Hematopoietic multipotent progenitor cell treated with erythropoietin and hydrocortisone succinate and interleukin-3 and kit ligand, for 15 days (in vitro differentiated cells): ENCODE measurements around the gene TNS3.
"Not testable (repeated sequence)": the region's sequence is repeated elsewhere in the genome, so short reads cannot be mapped to it uniquely, and the experiment has no call there.

Experiments
- DNase-seq: peaks from one replicate; pipeline ENCODE4 v3.0.0-alpha.2; 2015; ENCODE audit warnings: low spot score

Gene TNS3

DNA sequence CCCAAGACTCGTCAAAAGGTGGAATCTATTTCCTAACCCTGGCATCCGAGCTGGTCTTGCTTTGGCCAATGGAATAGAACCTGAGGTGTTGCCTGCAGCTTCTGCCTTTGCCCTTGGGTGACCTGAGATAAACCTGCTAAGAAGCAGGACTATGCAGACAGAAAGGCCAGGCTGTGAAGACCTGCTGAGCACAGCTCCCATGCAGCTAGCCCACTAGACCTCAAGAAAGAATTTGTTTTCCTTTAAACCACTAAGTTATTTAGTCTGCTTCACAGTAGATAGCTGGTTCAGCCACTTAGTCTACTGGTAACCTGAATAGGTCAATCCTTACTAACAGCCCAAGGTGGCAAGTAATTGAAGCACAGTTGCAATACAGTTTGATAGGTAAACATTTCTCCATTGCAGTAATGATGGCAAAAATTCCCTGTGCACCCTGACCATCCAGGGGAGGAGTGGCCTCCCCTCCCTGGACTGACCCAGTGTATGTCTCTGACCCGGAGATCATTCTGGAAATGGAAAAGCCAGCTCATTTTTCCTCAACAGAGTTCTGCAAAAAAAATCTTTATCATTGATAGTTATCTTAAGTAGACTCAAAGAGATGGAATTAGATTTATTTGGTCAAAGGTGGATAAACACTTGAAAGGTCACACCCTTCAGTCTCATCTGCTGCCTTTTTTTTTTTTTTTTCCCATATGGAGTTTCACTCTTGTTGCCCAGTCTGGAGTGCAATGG, 20.0 kb downstream of the TNS3 start:
- DNase-seq: no peak

DNA sequence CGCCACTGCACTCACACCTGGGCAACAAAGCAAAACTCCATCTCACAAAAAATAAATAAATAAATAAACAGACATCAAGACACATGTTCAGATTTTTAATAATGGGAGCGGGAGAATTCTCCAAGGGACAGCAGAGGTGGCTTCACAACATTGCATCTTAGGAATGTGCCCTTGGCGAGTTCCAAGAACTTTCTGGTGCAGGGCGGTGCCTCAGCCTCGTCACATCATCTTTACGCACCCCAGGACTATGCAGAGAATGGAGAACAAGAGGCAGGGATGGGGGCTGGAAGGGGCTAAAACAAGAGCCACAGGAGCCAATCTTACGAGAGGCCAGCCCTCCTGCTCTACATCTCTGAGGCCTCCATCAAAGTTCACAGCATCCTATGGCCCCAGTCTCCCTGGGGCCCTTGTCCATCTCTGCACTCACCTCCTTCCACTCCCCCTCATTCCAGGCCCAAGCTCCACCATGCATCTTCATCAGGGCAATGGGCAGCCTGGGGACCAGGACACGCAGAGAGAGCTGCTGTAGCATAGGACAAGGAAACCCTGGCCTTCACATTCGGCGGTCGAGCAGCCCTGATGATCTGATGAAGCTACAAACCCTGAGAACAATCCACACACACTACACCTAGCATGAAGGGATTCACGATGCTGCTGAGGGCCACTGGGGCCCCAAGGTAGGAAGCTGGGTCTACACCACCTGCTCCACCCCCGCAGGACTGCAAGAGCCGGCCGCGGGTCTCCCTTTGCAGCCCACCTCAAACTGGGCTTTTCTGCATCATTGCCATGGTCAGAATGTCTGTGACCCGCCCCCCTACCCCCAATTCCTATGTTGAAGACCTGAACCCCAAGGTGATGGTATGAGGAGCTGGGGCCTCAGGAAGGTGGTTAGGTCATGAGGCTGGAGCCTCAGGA, 22.3 kb downstream of the TNS3 start:
- no peak for DNase-seq

DNA sequence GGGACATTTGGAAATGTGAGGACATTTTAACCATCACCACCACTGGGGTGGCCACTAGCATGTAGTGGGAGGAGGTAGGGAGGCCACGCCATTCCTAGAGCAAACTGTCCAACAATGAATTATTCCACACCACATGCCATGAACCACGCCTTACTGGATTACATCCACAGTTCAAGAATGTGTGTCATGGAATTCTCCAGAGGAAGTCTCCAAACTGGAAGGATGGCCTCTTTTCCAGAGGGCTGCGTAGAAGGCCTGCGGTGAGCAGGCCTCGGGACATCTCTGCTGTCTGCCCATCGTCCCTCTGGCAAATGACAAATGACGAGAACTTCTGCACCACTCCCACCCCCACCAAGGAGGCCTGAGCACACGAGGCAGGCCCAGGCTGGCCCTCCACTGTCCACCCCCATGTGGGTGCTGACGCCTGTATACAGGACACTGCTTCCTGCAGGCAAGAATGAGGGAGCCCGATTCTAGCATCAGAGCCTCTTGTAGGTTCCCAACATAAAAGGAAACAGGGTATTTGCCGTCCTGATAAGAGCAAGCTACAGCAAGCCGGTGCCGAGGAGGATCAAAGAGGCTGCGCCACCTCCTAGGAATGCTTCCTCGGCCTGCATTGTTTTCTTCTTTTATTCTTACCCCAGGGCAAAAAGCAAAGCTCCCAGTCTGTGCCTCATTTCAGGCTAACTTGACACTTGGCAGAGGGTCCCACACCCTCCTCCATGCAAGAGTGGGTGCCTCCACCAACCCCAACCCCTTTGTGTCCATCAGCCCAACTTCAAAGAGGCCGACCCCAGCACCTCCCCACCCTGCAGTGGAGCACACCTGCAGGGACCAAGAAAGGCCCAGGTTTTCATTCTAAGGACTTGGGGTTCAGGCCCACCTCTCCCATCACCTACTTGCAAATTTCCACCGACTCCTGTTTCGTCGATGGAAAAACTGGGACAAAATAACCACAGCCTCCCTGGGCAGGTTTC, 23.9 kb downstream of the TNS3 start:
- no peak for DNase-seq

DNA sequence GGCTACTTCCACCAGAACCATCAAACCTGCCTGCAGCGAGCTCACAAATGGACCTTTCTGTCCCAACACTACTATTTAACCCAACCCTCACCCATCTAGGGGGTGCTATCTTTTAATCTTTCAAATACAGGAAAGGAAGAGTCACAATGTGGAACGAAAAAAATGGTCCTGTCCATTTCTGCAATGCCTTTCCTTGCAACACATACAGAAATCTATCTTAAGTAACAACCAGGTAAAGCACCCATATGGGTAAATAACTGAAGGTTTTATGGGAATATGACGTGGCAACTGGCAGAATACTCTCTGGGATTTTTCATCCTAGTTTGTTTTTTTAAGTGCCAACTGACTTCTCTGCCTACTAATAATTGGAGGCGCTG, 24.6 kb downstream of the TNS3 start:
- no peak for DNase-seq

DNA sequence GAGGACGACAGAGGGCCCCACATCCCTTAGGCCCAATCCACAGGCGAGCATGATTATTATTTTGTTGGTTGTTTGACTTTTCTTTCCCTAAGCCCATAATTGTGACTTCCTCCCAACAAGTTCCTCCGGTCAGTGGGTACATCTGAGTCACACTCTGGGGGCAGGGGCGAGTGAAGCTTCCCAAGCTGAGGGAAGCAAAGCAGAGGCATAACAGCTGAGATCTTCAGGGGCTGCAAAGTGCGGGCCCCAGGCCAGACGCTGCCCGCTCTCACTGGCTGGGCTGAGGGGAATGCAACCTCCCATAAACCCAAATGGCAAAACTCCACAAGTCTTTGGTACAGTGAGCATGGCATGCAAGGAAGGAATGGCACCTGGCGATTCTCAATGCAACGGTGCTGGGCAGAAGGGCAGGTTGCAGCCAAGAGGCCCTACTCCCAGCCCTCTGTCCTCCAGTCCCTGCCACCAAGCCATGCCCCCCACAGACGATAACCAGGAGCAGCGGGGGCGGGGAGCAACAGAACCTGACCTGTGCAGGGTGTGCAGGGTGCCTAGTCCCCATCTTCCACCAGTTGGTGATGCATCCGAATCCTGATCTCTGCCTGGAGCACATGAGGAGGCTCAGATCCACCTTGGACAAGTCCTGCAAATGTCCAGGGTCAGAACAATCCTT, 25.3 kb downstream of the TNS3 start:
- DNase-seq: no peak

DNA sequence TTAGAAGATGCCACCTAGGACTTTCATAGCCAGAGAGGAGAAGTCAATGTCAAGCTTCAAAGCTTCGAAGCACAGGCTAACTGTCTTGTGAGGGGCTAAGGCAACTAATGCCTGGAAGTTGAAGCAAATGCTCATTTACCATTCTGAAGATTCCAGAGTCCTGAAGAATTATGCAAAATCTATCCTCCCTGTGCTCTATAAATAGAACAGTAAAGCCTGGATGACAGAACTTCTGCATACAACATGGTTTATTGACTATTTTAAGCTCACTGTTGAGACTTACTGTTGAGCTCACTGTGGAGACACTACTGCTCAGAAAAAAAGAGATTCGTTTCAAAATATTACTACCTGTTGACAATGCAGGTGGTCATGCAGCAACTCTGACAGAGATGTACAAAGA, 28.6 kb downstream of the TNS3 start:
- no peak for DNase-seq

DNA sequence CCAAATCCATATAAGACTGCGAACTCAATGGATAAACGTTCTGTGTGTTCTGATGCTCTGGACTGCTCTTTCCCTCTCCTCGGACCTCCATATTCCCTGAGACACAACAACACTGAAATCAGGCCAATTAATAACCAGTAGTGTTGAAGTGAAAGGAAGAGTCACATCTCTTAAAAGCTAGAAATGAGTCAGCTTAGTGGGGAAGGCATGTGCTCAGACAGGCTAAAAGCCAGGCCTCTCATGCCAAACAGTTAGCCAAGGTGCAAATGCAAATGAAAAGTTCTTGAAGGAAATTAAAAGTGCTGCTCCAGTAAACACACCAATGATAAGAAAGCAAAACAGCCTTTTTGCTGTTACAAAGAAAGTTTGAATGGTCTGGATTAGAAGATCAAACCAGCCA, 29.3 kb downstream of the TNS3 start:
- DNase-seq: no peak

DNA sequence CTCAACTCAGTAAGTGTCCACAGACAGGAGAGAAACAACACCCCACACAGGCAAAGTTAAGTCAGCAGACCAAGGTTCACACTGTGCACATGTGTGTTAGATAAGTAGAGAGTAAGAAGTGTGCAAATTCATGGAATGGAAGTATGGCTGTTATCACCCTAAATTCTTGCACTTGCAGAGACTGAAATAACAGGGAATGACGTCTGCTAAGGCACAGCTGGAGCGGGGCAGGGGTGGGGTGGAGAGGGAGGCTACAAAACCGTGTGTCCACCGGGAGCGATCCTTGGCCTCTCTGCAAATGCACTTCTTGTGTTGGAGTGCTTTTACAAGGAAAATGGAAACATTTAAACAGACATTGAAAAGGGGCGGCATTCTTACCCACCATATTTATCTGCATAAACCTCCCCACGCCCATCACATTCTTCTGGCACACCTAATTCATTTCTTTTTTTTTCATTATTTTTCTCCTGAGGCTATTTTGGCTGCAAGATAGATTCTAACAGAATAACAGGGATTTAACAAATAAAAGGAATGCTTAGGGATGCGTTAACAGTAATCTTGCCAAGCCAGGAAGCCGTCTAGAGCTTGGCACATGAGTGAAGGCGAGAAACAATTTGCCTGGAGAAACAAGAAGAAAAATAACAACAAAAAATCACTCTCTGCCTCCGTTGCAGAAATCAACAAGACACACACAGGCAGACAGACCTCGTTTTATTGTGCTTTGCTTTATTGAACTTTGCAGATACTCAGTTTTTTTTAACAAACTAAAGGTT, 30.1 kb downstream of the TNS3 start:
- no peak for DNase-seq

DNA sequence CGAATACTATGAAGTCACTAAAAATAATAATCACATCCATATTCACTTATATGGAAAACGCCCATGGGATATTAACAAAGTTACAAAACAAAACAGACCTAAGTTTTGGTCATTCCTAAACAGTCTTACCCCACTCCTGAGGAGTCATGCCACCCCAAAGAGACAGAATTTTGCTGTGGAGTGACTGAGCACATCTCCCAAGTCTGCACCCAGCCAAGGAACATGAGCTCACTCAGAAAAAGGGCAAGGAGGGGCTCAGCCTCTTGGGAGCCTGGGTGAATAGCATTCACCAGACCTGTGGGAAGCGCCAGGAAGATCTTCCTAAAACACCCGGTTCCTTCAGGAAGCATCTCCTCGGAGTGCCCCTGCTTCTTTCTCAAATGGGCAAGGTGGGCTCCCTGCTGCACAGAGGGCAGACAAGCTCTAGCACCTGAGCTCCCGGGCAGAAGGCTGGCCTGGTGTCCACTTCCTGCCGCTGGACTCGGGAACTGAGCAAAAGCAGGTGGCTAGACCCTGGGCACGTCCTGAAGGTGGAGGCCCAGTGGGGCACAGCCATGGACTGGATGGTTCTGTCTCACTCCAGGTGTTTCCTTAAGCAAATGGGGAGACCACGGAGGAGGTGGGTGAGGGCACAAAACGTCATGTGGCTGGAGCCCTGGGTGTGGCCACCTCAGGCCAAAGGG, 31.0 kb downstream of the TNS3 start:
- no peak for DNase-seq

DNA sequence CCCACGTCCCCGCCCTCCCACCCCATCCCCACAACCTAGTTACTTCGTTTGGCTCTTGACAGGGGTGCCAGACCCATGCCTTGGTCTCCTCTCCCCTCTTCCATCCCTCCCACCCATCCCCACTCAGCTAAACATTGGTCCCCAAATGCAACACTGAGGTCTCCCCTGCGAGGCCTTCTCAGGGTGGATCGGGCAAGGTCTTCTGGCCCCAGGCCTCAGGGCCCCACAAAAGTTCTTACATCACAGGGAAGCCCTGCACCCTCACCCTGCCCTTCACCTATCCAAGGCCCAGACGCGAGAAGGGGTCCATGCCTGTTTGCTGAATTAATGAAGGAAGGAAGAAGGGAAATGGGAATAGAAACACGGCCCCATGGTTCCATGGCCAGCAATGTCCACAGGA, 32.0 kb downstream of the TNS3 start:
- no peak for DNase-seq

DNA sequence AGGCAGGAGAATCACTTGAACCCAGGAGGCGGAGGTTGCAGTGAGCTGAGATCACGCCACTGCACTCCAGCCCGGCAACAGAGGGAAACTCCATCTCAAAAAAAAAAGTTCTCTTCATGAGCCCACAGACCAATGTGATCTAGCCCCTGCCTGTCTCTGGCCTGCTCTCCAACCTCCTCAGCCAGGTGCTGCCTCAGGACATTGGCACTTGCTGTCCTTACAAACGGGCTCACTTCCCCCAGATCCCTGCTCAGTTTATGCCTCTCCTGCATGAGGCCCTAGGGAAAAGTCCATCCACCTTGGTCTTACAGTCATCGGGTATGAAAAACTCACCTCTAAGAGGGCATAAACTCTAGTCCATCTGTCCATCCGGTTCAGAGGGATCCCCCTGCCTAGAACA, 32.5 kb downstream of the TNS3 start:
- no peak for DNase-seq

DNA sequence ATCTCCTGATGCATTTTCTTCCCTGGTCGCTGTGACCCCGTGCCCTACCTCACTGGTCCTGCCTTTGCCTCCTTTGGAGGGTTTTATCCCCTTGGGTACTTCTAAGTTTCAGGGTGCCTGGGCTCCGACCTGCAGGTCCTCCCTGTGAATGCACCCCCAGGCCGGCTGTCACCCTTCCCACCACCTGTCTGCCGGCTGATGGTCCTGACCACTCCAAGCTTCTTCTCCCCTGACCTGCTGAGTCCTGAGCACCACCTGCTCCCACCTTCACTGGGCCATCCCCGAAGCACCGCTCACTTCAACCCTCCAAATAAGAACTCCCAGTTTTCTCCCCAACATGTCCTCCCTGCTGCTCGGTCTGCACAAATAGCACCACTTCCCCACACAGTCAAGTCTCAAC, 33.4 kb downstream of the TNS3 start:
- DNase-seq: no peak

DNA sequence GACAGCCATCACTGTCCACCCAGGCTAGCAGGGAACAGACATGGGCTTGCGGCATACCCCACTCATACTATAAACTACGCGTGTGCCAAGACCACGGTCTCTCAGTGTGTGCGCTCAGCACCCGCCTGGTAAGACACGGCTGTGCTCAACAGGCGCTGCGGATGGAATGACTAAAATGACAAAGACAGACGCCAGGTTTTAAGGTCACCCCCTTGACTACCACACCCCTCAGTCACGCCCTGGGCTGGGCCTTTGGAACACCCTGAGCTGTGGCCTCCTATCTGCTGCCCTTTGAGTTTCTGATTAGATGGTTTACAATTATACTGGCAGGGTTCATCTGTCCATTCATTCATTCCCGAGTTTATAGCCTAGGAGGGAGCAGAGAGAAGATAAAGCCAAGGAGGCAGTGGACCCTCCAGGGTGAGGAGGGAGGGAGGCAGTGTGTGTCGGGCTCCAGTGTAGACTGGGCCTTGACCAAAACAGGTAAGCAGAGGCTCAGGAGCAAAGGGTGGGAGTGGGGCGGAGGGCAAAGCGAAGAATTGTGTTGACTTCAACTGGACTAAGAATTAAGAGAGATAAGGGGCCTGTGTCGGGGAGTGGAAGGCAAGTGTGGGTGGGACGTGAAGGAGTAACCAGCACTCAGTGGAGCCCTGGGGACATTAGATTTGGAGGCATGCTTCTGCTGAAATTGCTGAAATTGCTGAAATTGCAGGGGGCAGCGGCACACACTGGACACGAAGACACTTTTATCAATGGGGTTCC, 35.0 kb downstream of the TNS3 start:
- no peak for DNase-seq

DNA sequence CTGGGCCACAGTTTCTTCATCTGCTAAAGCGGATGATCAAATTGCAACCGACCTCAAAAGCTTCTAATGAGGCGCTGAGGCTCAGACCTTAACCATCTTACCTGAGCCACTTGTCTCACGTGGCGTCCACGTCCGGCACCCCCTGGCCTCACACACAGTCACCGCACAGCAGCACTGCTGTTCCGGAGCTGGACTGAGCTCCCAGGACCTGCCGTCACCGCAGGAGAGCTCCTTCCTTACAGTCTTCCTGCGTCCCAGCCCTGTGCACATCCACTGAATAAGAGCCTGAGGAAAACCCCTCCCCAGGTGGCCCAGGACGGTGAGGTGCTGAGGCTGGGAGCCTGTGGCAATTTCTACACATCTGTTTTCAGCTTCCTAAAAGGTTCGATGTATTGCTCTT, 35.7 kb downstream of the TNS3 start:
- no peak for DNase-seq

DNA sequence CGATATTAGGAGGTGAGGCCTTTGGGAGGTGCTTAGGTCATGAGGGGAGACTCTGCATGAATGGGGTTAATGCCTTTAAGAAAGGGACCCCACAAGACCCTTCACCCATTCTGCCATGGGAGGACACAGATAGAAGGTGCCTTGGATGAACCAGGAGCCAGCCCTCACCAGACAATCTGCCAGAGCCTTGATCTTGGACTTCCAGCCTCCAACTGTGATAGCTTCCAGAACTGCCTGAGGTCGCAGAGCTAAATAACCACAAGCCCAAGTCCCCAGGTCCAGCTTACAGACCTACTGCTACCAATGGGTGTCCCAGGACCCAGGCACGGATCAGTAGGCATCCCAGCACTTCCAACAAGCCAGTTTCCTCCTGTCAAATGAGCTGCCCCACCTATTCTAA, 37.5 kb downstream of the TNS3 start:
- DNase-seq: no peak

DNA sequence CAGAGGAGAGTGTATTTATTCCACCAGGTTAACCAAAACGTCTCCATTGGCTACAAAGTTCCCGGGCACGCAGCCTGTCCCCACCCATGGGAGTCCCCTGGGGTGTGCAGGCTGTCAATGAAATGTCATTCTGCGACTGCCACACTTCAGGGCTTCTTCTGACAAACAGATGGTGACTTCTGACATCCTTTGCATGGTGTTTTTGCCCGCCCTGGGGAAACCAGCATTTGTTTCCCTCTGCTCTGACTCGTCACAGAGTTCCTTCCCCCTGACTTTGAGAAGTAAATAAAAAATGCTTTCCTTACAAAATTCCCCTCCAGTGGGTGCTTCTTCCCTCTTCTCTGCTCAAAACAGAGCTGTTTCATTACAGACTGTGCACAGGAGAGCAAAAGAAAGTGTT, 38.2 kb downstream of the TNS3 start:
- DNase-seq: no peak

DNA sequence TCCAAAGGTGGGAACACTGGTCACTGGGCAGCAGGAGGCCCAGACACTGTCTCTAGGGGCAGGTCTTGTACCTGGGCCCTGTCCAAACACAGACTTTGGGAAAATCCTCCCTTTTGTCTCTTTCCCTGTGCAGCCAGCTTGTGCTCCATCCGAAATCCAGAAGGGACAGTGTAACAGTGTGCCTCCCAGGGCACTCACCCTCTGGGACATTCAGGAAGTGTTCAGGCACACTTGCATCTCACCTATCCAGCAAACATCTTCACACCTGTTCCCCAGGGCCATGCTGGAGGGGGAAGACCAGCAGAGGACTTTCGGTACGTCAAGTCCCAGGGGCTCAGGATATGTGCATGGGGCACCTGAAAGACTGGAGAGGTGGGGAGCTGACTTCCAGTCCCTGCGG, 38.9 kb downstream of the TNS3 start:
- DNase-seq: no peak

DNA sequence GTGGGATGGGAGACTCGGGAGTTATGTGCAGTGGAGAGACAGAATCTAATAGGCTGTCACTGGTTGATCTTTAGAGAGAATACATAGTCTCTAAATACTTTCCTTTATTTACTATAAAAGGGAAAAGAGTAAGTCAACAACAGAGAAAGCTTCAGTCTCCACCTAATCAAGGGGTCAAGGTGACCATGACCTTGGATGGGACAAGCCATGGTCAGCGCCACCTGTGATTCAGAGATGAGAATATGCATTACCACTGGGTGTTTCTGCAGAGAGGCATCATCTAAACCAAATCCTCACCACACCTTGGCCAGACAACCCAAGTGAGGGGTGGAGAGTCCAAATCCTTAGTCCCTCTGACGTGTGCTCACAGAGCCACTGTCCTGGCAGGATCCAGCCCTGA, 39.9 kb downstream of the TNS3 start:
- no peak for DNase-seq

DNA sequence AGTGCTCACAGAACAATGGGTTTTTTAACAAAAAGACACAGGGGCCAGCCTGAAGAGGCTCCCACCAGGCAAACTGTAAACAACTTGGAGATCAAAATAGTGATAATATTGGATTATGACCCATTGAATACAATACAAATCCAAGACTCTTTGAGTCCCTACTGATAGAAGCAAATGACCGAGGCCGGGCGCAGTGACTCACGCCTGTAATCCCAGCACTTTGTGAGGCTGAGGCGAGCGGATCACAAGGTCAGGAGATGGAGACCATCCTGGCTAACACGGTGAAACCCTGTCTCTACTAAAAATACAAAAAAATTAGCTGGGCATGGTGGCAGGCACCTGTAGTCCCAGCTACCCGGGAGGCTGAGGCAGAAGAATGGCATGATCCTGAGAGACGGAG, 40.4 kb downstream of the TNS3 start:
- DNase-seq: not testable (repeated sequence)
